Inflammatory macrophage (primary cell): ENCODE measurements around the gene SPIRE1.
"Not testable (repeated sequence)": the region's sequence is repeated elsewhere in the genome, so short reads cannot be mapped to it uniquely, and the experiment has no call there.

Experiments used
- DNase-seq, 2 donors: peaks; one replicate each; pipeline ENCODE4 v3.0.0-alpha.2; 2020 to 2022

Gene SPIRE1

GRCh38 chr18:12551943-12552878, 105.7 kb downstream of the SPIRE1 start:
- not testable (repeated sequence) for DNase-seq

- DNase-seq: not testable (repeated sequence)
These were observed 106.4 kb downstream of the SPIRE1 start for GRCh38 chr18:12551466-12551865.

- DNase-seq: no peak
These were observed 114.2 kb downstream of the SPIRE1 start for GRCh38 chr18:12543697-12544096.

GRCh38 chr18:12540751-12541150, 117.2 kb downstream of the SPIRE1 start:
- DNase-seq: no peak

- peak; percentile 6 to 54 for DNase-seq
These were observed 118.7 kb downstream of the SPIRE1 start for GRCh38 chr18:12539158-12539557.

GRCh38 chr18:12534820-12535219, 123.1 kb downstream of the SPIRE1 start:
- DNase-seq: no peak

- no peak for DNase-seq
These were observed 125.2 kb downstream of the SPIRE1 start for GRCh38 chr18:12532661-12533060.

GRCh38 chr18:12531749-12532148, 126.2 kb downstream of the SPIRE1 start:
- DNase-seq: no peak

GRCh38 chr18:12520442-12520992, 137.4 kb downstream of the SPIRE1 start:
- DNase-seq: no peak

GRCh38 chr18:12518832-12519531, 138.9 kb downstream of the SPIRE1 start:
- no peak for DNase-seq

- no peak for DNase-seq
These were observed 139.6 kb downstream of the SPIRE1 start for GRCh38 chr18:12518326-12518725.

- DNase-seq: no peak
These were observed 140.6 kb downstream of the SPIRE1 start for GRCh38 chr18:12517142-12517825.

GRCh38 chr18:12516049-12516630, 141.8 kb downstream of the SPIRE1 start:
- peak in 1 of 2 donors; percentile 35 for DNase-seq

- peak; percentile 36 for DNase-seq
These were observed 142.4 kb downstream of the SPIRE1 start for GRCh38 chr18:12515550-12515949.

GRCh38 chr18:12507007-12507406, 150.9 kb downstream of the SPIRE1 start:
- DNase-seq: no peak

GRCh38 chr18:12500986-12501385, 156.9 kb downstream of the SPIRE1 start:
- no peak for DNase-seq

GRCh38 chr18:12497839-12498238, 160.1 kb downstream of the SPIRE1 start:
- DNase-seq: no peak

- DNase-seq: no peak
These were observed 160.6 kb downstream of the SPIRE1 start for GRCh38 chr18:12497296-12497695.

- no peak for DNase-seq
These were observed 165.0 kb downstream of the SPIRE1 start for GRCh38 chr18:12492907-12493306.

- no peak for DNase-seq
These were observed 166.1 kb downstream of the SPIRE1 start for GRCh38 chr18:12491611-12492435.

- DNase-seq: no peak
These were observed 172.3 kb downstream of the SPIRE1 start for GRCh38 chr18:12485479-12486105.
